Neural crest cell (in vitro differentiated cells): ENCODE results near the gene HCAR3. TPM values are rescaled to one million over a fixed set of nuclear protein-coding genes. Genes with fewer than 3 reads are reported as not detected.
A peak's percentile ranks its signal among the peaks of the same experiment; 100 is the strongest.

Experiments used
- DNase-seq: peaks from one replicate; pipeline ENCODE4 v3.0.0; 2021; ENCODE audit warnings: low read depth, mixed read lengths, low spot score
- H3K27ac Mint-ChIP-seq: one replicate; pipeline ENCODE4 v1.8.0; 2021; ENCODE audit warnings: mild to moderate bottlenecking, mixed read lengths; ENCODE audit not compliant: unreplicated experiment
- H3K27me3 Mint-ChIP-seq: 2 replicates; pipeline ENCODE4 v1.8.0; 2021; ENCODE audit warnings: low read depth, mild to moderate bottlenecking, mixed read lengths
- H3K36me3 Mint-ChIP-seq: 2 replicates; pipeline ENCODE4 v1.8.0; 2021; ENCODE audit warnings: low read depth, mild to moderate bottlenecking, mixed read lengths
- H3K4me1 Mint-ChIP-seq: 2 replicates; pipeline ENCODE4 v1.8.0; 2021; ENCODE audit warnings: mixed read lengths
- H3K4me3 Mint-ChIP-seq: one replicate; pipeline ENCODE4 v1.8.0; 2021; ENCODE audit warnings: mild to moderate bottlenecking, mixed read lengths
- H3K9me3 Mint-ChIP-seq: 2 replicates; pipeline ENCODE4 v1.8.0; 2021; ENCODE audit warnings: mixed read lengths
- total RNA-seq: library from RNA; stranded (reverse); gene quantifications from 2 replicates; pipeline ENCODE4 v1.2.1, GENCODE V29; 2021
- TF ChIP-seq, protein P1 (sequence below): fragments of 200-600 bp; sonication (generic); conservative IDR thresholded peaks from 2 replicates; pipeline ENCODE4 v1.5.0; 2021; ENCODE audit warnings: antibody characterized with exemption, mild to moderate bottlenecking

Gene HCAR3
- total RNA-seq, 1 donor from 2014 or later = not detected

GRCh38 chr12:122749569-122750332 is 33.1 kb upstream of the HCAR3 start:
- no peaks in the 10 kb centered on the region for H3K9me3 Mint-ChIP-seq
- TF ChIP-seq, protein P1, sequence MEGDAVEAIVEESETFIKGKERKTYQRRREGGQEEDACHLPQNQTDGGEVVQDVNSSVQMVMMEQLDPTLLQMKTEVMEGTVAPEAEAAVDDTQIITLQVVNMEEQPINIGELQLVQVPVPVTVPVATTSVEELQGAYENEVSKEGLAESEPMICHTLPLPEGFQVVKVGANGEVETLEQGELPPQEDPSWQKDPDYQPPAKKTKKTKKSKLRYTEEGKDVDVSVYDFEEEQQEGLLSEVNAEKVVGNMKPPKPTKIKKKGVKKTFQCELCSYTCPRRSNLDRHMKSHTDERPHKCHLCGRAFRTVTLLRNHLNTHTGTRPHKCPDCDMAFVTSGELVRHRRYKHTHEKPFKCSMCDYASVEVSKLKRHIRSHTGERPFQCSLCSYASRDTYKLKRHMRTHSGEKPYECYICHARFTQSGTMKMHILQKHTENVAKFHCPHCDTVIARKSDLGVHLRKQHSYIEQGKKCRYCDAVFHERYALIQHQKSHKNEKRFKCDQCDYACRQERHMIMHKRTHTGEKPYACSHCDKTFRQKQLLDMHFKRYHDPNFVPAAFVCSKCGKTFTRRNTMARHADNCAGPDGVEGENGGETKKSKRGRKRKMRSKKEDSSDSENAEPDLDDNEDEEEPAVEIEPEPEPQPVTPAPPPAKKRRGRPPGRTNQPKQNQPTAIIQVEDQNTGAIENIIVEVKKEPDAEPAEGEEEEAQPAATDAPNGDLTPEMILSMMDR = no peak
- DNase-seq = no peak
- H3K27ac Mint-ChIP-seq = no peak overlapping the region
- H3K4me1 Mint-ChIP-seq = peaks cover 34% of the 10 kb centered on the region
- no peaks in the 10 kb centered on the region for H3K27me3 Mint-ChIP-seq
- H3K4me3 Mint-ChIP-seq = peak overlapping the region; percentile 21
- H3K36me3 Mint-ChIP-seq = no peaks in the 10 kb centered on the region

DNA sequence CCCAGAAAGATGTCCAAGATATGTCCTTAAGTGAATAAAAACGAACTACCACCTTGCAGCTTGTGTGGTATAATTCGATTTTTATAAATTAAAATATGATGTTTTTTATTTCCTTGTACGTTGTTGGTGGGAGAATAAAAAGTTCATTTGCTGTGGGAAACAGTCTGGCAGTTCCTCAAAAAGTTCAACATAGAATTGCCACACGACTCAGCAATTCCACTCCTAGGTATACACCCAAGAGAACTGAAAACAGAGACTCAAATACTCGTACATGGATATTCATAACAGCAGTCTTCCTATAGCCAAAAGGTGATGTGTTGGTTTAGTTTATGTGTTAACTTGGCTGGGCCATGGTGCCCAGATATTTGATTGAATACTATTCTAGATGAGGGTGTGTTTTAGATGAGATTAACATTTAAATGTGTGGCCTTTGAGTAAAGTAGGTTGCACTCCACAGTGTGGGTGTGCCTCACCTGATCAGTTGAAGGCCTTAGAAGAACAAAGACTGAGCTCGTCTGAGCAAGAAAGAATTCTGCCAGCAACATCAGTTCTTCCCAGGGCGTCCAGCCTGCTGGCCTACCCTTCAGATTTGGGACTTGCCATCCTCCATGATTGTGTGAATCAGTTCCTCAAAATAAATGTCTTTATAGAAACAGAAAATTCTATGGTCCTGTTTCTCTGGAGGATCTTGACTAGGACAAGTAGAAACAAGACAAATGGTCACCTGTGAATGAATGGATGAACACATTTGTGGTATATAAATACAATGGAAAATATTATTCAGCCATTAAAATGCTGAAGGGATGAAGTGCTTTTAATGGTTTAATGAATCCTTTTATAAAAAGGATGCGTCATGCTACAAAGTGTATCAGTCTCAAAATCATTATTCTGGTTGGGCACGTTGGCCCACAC is 30.9 kb upstream of the HCAR3 start:
- DNase-seq = no peak
- H3K9me3 Mint-ChIP-seq = no peaks in the 10 kb centered on the region
- no peaks in the 10 kb centered on the region for H3K27me3 Mint-ChIP-seq
- no peaks in the 10 kb centered on the region for H3K36me3 Mint-ChIP-seq
- TF ChIP-seq, protein P1 = no peak
- peaks cover 16% of the 10 kb centered on the region for H3K4me1 Mint-ChIP-seq
- H3K27ac Mint-ChIP-seq = peak overlapping the region; percentile 19
- no peak overlapping the region for H3K4me3 Mint-ChIP-seq

DNA sequence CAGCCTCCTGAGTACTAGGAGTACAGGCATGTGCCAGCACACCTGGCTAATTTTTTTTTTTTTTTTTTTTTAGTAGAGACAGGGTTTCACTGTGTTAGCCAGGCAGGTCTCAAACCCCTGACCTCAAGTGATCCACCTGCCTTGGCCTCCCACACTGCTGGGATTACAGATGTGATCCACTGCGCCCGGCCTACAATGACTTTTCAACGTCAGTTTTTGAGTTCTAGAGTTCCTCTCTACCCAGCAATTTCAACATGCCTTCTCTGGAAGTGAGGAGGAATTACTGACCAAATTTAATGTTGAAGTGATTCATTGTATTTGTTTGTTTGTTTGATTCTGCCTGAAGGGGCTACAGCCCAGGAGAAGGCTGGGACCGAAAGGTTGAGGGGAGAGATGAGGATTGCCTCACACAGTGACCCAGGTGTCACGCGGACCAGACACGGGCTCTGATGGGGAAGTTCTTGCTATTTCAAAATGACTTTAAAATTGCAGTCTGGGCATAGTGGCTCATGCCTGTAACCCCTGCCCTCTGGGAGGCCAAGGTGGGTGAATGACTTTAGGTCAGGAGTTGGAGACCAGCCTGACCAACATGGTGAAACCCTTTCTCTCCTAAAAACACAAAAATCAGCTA is 27.4 kb upstream of the HCAR3 start:
- no peak overlapping the region for H3K27ac Mint-ChIP-seq
- no peak for DNase-seq
- H3K4me3 Mint-ChIP-seq = no peak overlapping the region
- H3K36me3 Mint-ChIP-seq = no peaks in the 10 kb centered on the region
- no peaks in the 10 kb centered on the region for H3K4me1 Mint-ChIP-seq
- TF ChIP-seq, protein P1 = no peak
- no peaks in the 10 kb centered on the region for H3K27me3 Mint-ChIP-seq
- H3K9me3 Mint-ChIP-seq = no peaks in the 10 kb centered on the region

GRCh38 chr12:122740351-122740750 is 23.7 kb upstream of the HCAR3 start:
- H3K4me3 Mint-ChIP-seq = no peak overlapping the region
- no peaks in the 10 kb centered on the region for H3K36me3 Mint-ChIP-seq
- TF ChIP-seq, protein P1 = no peak
- no peaks in the 10 kb centered on the region for H3K9me3 Mint-ChIP-seq
- peak overlapping the region; percentile 51 for H3K27ac Mint-ChIP-seq
- DNase-seq = no peak
- H3K27me3 Mint-ChIP-seq = no peaks in the 10 kb centered on the region
- no peaks in the 10 kb centered on the region for H3K4me1 Mint-ChIP-seq

- DNase-seq = no peak
- Mint-ChIP-seq H3K27me3 (no peaks in the 10 kb centered on the region), H3K36me3 (no peaks in the 10 kb centered on the region), H3K4me3 (no peak overlapping the region), H3K9me3 (no peaks in the 10 kb centered on the region), H3K27ac (no peak overlapping the region), H3K4me1 (no peaks in the 10 kb centered on the region)
- TF ChIP-seq, protein P1 = no peak
Observed at GRCh38 chr12:122738571-122738970, 22.0 kb upstream of the HCAR3 start.
